Measurements from ENCODE around the gene MLANA.

DNA sequence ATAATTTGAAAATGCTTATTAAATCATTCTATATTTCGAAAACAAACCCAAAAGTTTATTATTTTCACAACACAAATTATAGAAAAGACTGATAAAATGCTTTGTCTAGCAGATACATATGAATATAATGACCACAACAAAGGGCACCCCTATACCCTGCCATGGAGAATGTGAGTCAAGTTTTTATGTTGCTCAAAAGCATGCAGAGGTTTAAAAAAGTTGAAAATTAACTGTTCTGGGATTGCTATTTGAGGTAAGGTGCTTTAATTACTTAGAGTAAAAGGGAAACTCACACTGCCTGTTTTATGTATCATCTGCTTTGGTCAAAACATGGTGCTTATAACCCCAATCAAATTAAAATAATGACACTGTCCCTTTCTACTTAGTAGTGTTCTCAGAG is 41.0 kb downstream of the MLANA start:
- TF ChIP-seq EZH2phosphoT487 (IDR thresholded peaks at IDR 0.05; ENCODE audit: insufficient read depth, low read depth) (no peak), EZH2 (IDR thresholded peaks at IDR 0.05; ENCODE audit: insufficient read depth, poor library complexity, severe bottlenecking) (no peak)

All from GM23248 (cell line).